H9 (cell line): ENCODE measurements around the gene CAVIN1. TPM values are rescaled to one million over a fixed set of nuclear protein-coding genes. Genes with fewer than 3 reads are reported as not detected.

Source experiments
- DNase-seq: peaks from one replicate; pipeline ENCODE4 v3.0.0-alpha.2; 2017
- H2AFZ ChIP-seq: one replicate; pipeline ENCODE4 v1.6.1; 2013; ENCODE audit warnings: mild to moderate bottlenecking, low read length, control low read depth, moderate library complexity
- H2AK5ac ChIP-seq: 2 replicates; pipeline ENCODE4 v1.6.1; 2013; ENCODE audit warnings: low read length, control low read depth, mixed read lengths; ENCODE audit not compliant: insufficient read length
- H2BK120ac ChIP-seq: one replicate; pipeline ENCODE4 v1.6.1; 2013; ENCODE audit warnings: low read depth, mild to moderate bottlenecking, low read length, control low read depth, inconsistent platforms; ENCODE audit not compliant: poor library complexity, severe bottlenecking
- H2BK12ac ChIP-seq: 2 replicates; pipeline ENCODE4 v1.6.1; 2013; ENCODE audit warnings: low read length, control low read depth, mixed read lengths, low read depth; ENCODE audit not compliant: insufficient read length
- H2BK15ac ChIP-seq: 2 replicates; pipeline ENCODE4 v1.6.1; 2013; ENCODE audit warnings: low read depth, low read length, control low read depth
- H2BK20ac ChIP-seq: one replicate; pipeline ENCODE4 v1.6.1; 2013; ENCODE audit warnings: low read depth, mild to moderate bottlenecking, low read length, control low read depth, inconsistent platforms; ENCODE audit not compliant: poor library complexity, severe bottlenecking
- H2BK5ac ChIP-seq: 2 replicates; pipeline ENCODE4 v1.6.1; 2013; ENCODE audit warnings: low read length, control low read depth, mixed read lengths; ENCODE audit not compliant: insufficient read length
- H3K14ac ChIP-seq: 2 replicates; pipeline ENCODE4 v1.6.1; 2013; ENCODE audit warnings: low read length, control low read depth; ENCODE audit not compliant: insufficient read depth
- H3K18ac ChIP-seq: 2 replicates; pipeline ENCODE4 v1.6.1; 2013; ENCODE audit warnings: low read depth, mild to moderate bottlenecking, mixed read lengths, low read length, control low read depth; ENCODE audit not compliant: insufficient read length
- H3K23ac ChIP-seq: 2 replicates; pipeline ENCODE4 v1.6.1; 2013; ENCODE audit warnings: low read length, control low read depth, mixed read lengths, low read depth; ENCODE audit not compliant: insufficient read length
- H3K23me2 ChIP-seq: 2 replicates; pipeline ENCODE4 v1.6.1; 2013; ENCODE audit warnings: low read depth, mild to moderate bottlenecking, mixed read lengths, low read length, control low read depth; ENCODE audit not compliant: insufficient read length, poor library complexity, severe bottlenecking
- H3K27ac ChIP-seq: 2 replicates; pipeline ENCODE4 v1.5.1; 2013; ENCODE audit warnings: low read length, control low read depth, mixed read lengths, low read depth; ENCODE audit not compliant: insufficient read length
- H3K27me3 ChIP-seq: 2 replicates; pipeline ENCODE4 v1.6.1; 2013; ENCODE audit warnings: low read length, control low read depth, inconsistent platforms; ENCODE audit not compliant: insufficient read depth
- H3K4ac ChIP-seq: 2 replicates; pipeline ENCODE4 v1.6.1; 2013; ENCODE audit warnings: low read depth, mild to moderate bottlenecking, control low read depth, inconsistent platforms, low read length, moderate library complexity
- H3K4me1 ChIP-seq: 2 replicates; pipeline ENCODE4 v1.6.1; 2013; ENCODE audit warnings: low read length, control low read depth, inconsistent platforms; ENCODE audit not compliant: insufficient read depth
- H3K4me2 ChIP-seq: 2 replicates; pipeline ENCODE4 v1.6.1; 2013; ENCODE audit warnings: low read length, control low read depth, mixed read lengths; ENCODE audit not compliant: insufficient read length, insufficient read depth
- H3K56ac ChIP-seq: 2 replicates; pipeline ENCODE4 v1.6.1; 2013; ENCODE audit warnings: low read depth, mild to moderate bottlenecking, mixed read lengths, low read length, control low read depth; ENCODE audit not compliant: insufficient read length
- H3K79me1 ChIP-seq: 2 replicates; pipeline ENCODE4 v1.6.1; 2013; ENCODE audit warnings: low read depth, mild to moderate bottlenecking, moderate library complexity, low read length, control low read depth, inconsistent platforms; ENCODE audit not compliant: insufficient read depth, poor library complexity, severe bottlenecking
- H3K79me2 ChIP-seq: 2 replicates; pipeline ENCODE4 v1.6.1; 2013; ENCODE audit warnings: low read length, control low read depth, inconsistent platforms; ENCODE audit not compliant: insufficient read depth
- H3K9ac ChIP-seq: 2 replicates; pipeline ENCODE4 v1.6.1; 2013; ENCODE audit warnings: low read length, control low read depth, mixed read lengths; ENCODE audit not compliant: insufficient read length; ENCODE audit errors: extremely low read depth
- H3K9me3 ChIP-seq: one replicate; pipeline ENCODE4 v1.6.1; 2013; ENCODE audit warnings: low read depth, low read length, inconsistent platforms; ENCODE audit not compliant: control insufficient read depth
- H3T11ph ChIP-seq: one replicate; pipeline ENCODE4 v1.6.1; 2013; ENCODE audit warnings: mild to moderate bottlenecking, low read length, control low read depth, inconsistent platforms
- H4K20me1 ChIP-seq: one replicate; pipeline ENCODE4 v1.6.1; 2013; ENCODE audit not compliant: control insufficient read depth, insufficient read length, insufficient read depth
- H4K5ac ChIP-seq: 2 replicates; pipeline ENCODE4 v1.6.1; 2013; ENCODE audit warnings: low read depth, mild to moderate bottlenecking, mixed read lengths, low read length, control low read depth; ENCODE audit not compliant: insufficient read length
- H4K8ac ChIP-seq: replicated peaks from 2 replicates; pipeline ENCODE4 v1.6.1; 2013; ENCODE audit warnings: low read length, control low read depth, mixed read lengths, low read depth; ENCODE audit not compliant: insufficient read length
- H4K91ac ChIP-seq: 2 replicates; pipeline ENCODE4 v1.6.1; 2013; ENCODE audit warnings: low read depth, mild to moderate bottlenecking, moderate library complexity, mixed read lengths, low read length, control low read depth; ENCODE audit not compliant: insufficient read length
- H3K27ac Mint-ChIP-seq, 3 experiments: 2 replicates in 2 of 3; 3 replicates in 1 of 3; pipeline ENCODE4 v1.8.0; 2020 to 2021; ENCODE audit warnings: mixed read lengths in 3 of 3, mild to moderate bottlenecking in 1 of 3, moderate library complexity in 1 of 3
- H3K27me3 Mint-ChIP-seq: 2 replicates; pipeline ENCODE4 v1.8.0; 2021; ENCODE audit warnings: low read depth, mild to moderate bottlenecking, moderate library complexity, mixed read lengths
- H3K36me3 Mint-ChIP-seq, 3 experiments: 2 replicates in 2 of 3; 3 replicates in 1 of 3; pipeline ENCODE4 v1.8.0; 2020 to 2021; ENCODE audit warnings: low read depth in 3 of 3, mixed read lengths in 3 of 3; ENCODE audit not compliant: insufficient read depth in 1 of 3
- H3K4me1 Mint-ChIP-seq, 2 experiments: 2 replicates each; pipeline ENCODE4 v1.8.0; 2020; ENCODE audit warnings: mixed read lengths in 2 of 2
- H3K4me3 Mint-ChIP-seq, 2 experiments: 2 replicates in 1 of 2; 3 replicates in 1 of 2; pipeline ENCODE4 v1.8.0; 2020 to 2021; ENCODE audit warnings: mild to moderate bottlenecking in 2 of 2, mixed read lengths in 2 of 2, moderate library complexity in 1 of 2
- H3K9me3 Mint-ChIP-seq, 2 experiments: 2 replicates in 1 of 2; 3 replicates in 1 of 2; pipeline ENCODE4 v1.8.0; 2020; ENCODE audit warnings: mild to moderate bottlenecking in 2 of 2, mixed read lengths in 2 of 2, moderate library complexity in 1 of 2
- WGBS: extraction: QIAGEN DNeasy Blood & Tissue Kit; methylation state at CpG from one replicate; pipeline ENCODE4 v1.1.7; 2013; ENCODE audit warnings: missing lambda C conversion rate, low lambda C conversion rate, mixed read lengths; ENCODE audit not compliant: insufficient read length; ENCODE audit errors: extremely low coverage; 5-methylcytosine and 5-hydroxymethylcytosine counted together
- total RNA-seq: library from RNA; stranded (reverse); gene quantifications from 2 replicates; pipeline ENCODE4 v1.2.1, GENCODE V29; 2021
- TF ChIP-seq, protein P1 (sequence below): fragments of 200-600 bp; sonication (generic); conservative IDR thresholded peaks from 3 replicates; pipeline ENCODE4 v1.8.0; 2021; ENCODE audit warnings: antibody characterized with exemption, mild to moderate bottlenecking

CAVIN1 gene
- total RNA-seq, 1 experiment from 2014 or later, result 65.2 TPM

DNA sequence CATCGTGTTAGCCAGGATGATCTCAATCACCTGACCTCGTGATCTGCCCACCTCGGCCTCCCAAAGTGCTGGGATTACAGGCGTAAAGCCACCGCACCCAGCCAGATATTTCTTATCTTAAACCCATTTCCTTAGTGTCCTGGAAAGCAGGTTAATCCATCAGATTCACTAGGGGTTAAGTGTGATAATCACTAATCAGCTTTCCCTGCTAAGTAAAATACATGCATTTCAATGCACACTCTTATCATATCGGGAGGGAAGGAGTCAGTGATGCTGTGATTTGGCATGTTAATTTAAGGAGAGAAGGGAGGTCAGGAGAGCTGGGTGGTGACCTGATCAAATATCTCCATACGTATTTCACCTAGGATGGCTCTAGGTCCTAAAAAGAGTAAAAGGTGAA, 63.9 kb downstream of the CAVIN1 start:
- H3K23me2 ChIP-seq, result no peaks in the 10 kb centered on the region
- no CpG with 5 or more reads among the region's 7 CpGs for WGBS
- no peak overlapping the region for H2BK20ac ChIP-seq
- no peak overlapping the region for H2BK12ac ChIP-seq
- no peak overlapping the region for H3T11ph ChIP-seq
- no peak overlapping the region for H3K14ac ChIP-seq
- no peak overlapping the region for H2BK120ac ChIP-seq
- no peaks in the 10 kb centered on the region for H4K20me1 ChIP-seq
- peaks cover 4% of the 10 kb centered on the region for H3K79me1 ChIP-seq
- H3K9ac ChIP-seq, result no peak overlapping the region
- H3K27me3 ChIP-seq, result no peaks in the 10 kb centered on the region
- no peaks in the 10 kb centered on the region for H3K9me3 Mint-ChIP-seq
- H3K4me1 ChIP-seq, result peaks cover 10% of the 10 kb centered on the region
- H3K18ac ChIP-seq, result no peak overlapping the region
- no peak overlapping the region for H3K4ac ChIP-seq
- TF ChIP-seq, protein P1, sequence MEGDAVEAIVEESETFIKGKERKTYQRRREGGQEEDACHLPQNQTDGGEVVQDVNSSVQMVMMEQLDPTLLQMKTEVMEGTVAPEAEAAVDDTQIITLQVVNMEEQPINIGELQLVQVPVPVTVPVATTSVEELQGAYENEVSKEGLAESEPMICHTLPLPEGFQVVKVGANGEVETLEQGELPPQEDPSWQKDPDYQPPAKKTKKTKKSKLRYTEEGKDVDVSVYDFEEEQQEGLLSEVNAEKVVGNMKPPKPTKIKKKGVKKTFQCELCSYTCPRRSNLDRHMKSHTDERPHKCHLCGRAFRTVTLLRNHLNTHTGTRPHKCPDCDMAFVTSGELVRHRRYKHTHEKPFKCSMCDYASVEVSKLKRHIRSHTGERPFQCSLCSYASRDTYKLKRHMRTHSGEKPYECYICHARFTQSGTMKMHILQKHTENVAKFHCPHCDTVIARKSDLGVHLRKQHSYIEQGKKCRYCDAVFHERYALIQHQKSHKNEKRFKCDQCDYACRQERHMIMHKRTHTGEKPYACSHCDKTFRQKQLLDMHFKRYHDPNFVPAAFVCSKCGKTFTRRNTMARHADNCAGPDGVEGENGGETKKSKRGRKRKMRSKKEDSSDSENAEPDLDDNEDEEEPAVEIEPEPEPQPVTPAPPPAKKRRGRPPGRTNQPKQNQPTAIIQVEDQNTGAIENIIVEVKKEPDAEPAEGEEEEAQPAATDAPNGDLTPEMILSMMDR, result no peak
- no peak overlapping the region for H3K4me2 ChIP-seq
- H3K27ac ChIP-seq, result no peak overlapping the region
- H3K9me3 ChIP-seq, result no peaks in the 10 kb centered on the region
- peaks cover 14% of the 10 kb centered on the region; the same call in 1 of the 2 replicates for H3K79me2 ChIP-seq
- no peak overlapping the region for H4K91ac ChIP-seq
- H3K56ac ChIP-seq, result no peak overlapping the region
- no peak overlapping the region for H3K23ac ChIP-seq
- no peaks in the 10 kb centered on the region; a peak in 3 of 7 replicates for H3K36me3 Mint-ChIP-seq
- H3K27me3 Mint-ChIP-seq, result no peaks in the 10 kb centered on the region; the same call in 1 of the 2 replicates
- no peak overlapping the region for H2AFZ ChIP-seq
- no peak overlapping the region for H2BK15ac ChIP-seq
- peaks cover 39 to 43% of the 10 kb centered on the region in 2 experiments for H3K4me1 Mint-ChIP-seq
- no peak overlapping the region for H2AK5ac ChIP-seq
- H4K5ac ChIP-seq, result no peak overlapping the region
- H2BK5ac ChIP-seq, result no peak overlapping the region
- H3K27ac Mint-ChIP-seq, result peak overlapping the region in 1 of 3 experiments; percentile 42; a peak in 1 of 7 replicates
- no peak overlapping the region for H4K8ac ChIP-seq
- H3K4me3 Mint-ChIP-seq, result no peak overlapping the region
- DNase-seq, result no peak
